Dedifferentiated amniotic fluid mesenchymal stem cell (primary cell): ENCODE measurements around the gene TRH.
"Not testable (repeated sequence)": the region's sequence is repeated elsewhere in the genome, so short reads cannot be mapped to it uniquely, and the experiment has no call there.

Source experiments
- DNase-seq: peaks from one replicate; pipeline ENCODE4 v3.0.0-alpha.2; 2016; ENCODE audit errors: extremely low spot score

Gene TRH

GRCh38 chr3:129965937-129966336 lies 8.6 kb upstream of the TRH start:
- DNase-seq: no peak

DNA sequence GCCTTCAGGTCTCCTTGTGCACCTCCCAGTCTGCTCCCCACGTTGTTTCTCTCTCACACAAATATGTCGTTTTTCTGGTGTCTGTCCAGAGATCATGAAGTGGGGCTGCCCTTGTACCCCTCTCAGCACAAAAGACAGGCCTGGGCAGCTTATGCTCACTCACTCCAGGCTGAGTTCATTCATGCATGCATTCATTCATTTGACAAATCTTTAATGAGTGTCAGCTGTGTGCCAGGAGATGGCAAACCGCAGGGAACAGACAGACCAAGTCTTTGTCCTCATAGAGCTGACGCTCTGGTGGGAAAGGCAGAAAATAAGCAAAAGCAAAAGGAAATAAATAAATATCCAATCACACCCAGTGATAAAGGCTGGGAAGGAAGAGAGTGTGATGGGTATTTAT lies 7.6 kb upstream of the TRH start:
- no peak for DNase-seq

DNA sequence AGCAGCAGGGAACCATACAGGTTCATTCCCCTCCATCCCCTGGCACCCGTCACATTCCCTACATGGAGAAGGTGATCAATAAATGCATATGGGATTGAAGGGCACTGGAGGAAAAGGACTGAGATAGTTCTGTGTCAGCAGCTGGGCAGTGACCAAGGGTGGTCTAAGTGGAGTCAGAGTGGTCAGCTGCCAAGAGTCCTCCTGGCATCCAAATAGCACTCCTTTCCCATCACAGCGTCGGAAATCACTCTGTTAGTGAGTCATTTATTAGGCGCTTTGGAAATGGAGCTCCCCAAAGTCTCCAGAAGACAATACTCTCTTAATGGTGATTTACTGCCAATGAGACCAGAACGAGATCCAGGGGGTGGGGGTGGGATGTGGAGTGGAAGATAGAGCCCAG lies 6.8 kb upstream of the TRH start:
- DNase-seq: no peak

- DNase-seq: no peak
Measured at GRCh38 chr3:129971351-129972052, 3.0 kb upstream of the TRH start.

DNA sequence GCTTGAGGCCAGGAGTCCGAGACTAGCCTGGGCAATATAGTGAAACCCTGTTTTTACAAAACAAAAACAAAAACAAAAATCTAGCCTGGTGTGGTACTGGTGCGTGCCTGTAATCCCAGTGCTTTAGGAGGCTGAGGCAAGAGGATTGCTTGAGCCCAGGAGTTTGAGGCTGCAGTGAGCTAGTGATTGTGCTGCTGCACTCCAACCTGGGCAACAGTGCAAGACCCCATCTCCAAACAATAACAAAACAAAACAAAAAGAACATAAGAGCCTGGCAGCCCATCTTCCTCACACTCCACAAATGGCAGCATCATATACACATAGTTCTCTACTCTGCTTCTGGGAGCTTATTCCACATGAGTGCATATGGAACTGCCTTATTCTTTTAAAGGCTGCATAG lies 2.2 kb upstream of the TRH start:
- no peak for DNase-seq

- no peak for DNase-seq
Measured at GRCh38 chr3:129973853-129974563, 512 bp upstream of the TRH start.

DNA sequence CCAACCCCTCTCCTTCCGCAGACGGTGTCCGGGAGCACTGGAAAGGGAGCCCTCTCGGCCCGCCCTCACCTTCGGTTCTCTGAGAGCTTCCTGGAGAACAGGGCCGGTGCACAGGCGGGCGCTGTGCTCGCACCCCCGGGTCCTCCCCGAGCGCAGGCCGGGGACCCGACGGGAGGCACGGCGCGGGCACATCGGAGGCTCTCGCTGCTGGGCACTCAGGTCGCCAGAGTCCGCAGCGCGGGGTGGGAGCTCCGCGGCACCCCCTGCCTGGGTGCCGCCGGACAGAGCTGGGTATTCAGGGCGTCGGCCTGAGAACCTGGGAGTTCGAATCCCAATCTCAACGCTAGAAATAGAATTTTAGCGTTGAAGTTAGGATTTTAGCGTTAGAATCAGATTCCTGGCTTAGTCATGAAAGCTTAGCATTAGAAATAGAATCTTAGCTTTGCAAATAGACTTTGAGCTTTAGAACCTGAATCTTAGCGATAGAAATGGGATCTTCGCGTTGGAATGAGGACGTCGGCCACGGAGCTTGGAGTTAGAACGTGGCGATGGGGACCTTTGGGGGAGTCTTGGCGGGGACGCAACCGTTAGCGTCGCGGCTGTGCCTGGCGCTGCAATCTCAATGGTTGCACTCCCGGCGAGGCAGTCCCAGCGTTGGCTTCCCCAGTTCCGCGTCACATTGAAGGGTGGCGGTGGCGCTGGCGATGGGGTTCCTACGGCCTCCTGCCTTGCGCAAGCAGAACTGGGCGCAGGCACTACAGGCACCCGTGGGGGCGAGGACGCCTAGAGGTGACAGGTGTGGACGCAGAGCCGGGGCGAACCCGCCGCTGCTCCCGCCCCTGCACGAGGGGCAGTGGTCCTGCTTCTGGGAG lies 549 bp downstream of the TRH start:
- no peak for DNase-seq

DNA sequence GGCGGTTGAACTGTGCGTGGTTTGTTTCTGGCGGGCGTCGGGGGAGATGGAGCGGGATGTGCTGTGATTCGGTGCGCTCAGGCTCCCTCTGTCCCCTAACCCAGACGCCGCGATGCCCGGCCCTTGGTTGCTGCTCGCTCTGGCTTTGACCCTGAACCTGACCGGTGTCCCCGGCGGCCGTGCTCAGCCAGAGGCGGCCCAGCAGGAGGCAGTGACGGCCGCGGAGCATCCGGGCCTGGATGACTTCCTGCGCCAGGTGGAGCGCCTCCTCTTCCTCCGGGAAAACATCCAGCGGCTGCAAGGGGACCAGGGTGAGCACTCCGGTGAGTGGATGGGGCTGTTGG lies 1.2 kb downstream of the TRH start:
- DNase-seq: no peak

GRCh38 chr3:129976286-129976685 lies 1.8 kb downstream of the TRH start:
- no peak for DNase-seq

DNA sequence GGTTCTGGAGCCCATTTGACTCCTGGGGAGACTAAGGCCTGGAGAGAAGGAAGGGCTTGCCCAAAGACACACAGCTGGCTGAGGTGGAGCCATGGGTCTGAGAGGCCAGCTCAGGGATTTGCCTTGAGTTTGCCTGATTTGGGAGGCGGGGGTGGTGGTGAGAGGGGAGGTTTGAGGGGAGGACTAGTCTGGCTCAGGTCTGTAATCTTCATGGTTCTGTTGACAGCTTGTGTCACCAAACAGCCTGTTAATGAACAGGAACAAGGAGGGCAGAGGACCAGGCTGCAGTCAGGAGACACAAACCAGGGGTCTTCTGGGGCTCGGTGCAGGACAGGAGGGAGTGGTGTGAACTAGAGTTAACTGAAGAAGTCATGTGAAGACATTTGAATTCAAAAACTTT lies 3.6 kb downstream of the TRH start:
- no peak for DNase-seq

DNA sequence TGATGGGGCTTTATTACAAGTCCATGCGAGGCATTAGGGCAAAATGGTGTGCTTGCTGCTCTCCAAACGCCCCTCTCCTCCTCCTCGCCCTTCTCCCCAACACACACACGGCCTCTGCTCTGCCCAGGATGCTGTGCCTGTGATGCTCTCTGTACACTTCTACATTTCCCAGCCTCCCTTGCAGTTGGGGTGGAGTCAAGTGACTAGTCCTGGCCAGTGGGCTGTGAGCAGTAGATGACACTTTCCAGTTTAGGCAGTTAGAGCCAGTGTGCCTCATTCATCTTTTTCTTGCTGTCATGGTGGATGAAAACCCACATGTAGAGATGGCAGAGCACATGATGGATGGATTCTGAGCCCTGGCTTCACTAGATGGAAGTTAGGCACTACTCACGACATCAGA lies 5.4 kb downstream of the TRH start:
- no peak for DNase-seq

DNA sequence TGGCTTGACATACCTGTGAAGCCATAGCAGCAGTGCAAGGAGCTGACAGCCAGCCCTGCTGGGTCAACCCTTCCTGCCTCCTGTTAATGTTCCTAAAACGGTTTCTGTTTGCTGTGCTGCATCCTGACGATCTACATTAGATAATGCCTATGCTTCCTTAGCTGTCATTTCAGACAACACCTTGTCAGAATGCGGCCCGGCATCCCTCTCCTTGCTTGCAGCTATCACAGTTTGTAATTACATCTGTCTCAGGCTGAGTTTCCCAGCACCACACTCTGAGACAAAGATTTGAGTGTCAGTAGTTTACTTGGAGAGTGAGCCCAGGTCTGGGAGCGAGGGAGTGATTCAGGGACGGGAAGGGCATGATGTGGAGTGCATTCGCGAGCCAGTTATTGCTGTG lies 9.0 kb downstream of the TRH start:
- no peak for DNase-seq

DNA sequence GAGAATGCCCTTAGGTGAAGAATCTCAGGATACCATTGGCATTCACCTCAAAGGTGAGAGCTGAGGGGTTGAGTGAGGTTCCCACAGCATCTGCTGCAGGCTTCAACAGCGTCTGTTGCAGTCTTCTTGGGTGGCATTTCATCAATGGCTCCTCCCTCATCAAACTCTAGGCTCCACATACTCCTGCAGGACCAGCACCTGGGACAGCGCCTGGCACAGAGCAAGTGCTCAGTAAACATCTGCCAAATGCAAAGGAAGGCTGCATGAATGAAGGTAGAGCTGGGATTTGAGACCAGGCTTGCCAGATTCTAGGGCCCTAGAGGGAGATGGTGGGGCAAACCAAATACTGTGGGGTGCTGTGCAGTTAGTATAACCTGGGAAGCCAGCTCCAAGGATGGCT lies 9.6 kb downstream of the TRH start:
- DNase-seq: no peak

GRCh38 chr3:129985113-129985512 lies 10.6 kb downstream of the TRH start:
- DNase-seq: no peak

DNA sequence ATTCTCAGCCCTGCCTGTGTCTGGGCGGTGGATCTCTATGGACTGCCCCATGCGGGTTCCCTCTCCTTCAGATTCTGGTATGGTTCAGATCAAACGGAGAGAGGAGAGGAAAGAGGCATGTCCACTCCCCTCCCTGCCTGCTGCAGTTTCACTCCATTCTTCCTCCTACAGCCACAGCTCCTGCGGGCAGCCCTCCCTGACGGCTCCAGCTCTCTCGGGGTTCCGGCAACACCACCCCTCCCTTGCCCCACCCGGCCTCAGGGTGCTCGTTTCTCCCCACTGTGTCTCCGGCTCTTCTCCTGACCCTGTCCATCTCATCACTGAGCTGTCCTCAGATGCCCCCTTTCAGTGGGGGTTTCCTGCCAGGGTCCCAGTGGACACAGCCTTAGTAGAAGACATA lies 13.9 kb downstream of the TRH start:
- no peak for DNase-seq

DNA sequence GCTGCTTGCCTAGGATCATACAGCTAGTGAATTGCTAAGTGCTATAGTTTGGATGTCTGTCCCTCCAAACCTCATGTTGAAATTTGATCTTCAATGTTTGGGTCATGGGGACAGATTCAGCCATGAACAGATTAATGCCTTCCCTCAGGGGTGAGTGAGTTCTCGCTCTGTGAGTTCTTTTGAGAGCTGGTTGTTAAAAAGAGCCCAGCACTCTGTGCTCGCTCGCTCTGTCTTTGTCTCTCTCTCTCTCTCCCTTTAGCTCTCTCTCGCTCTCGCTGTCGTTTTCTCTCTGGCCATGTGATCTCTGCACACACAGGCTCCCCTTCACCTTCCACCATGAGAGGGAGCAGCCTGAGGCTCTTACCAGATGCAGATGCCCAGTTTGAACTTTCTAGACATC lies 14.9 kb downstream of the TRH start:
- no peak for DNase-seq

DNA sequence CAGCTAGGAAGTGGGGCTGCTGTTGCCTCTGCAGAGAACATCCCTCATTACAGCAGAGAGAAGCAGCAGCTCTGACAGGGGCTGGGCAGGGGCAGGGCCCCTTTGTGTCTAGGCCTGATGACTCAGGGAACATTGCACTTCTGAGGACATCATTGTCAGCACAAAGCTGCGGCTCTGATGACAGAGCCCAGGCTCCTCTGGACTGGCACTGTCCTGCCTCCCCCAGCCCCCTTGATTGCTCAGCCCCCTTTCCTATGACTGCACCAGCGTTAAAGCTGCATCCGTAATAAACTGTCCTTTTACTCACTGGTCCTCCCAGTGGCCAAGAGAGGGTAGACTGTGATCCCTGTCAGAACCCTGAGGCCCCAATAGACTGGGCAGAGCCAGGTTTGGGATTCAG lies 18.3 kb downstream of the TRH start:
- DNase-seq: no peak

DNA sequence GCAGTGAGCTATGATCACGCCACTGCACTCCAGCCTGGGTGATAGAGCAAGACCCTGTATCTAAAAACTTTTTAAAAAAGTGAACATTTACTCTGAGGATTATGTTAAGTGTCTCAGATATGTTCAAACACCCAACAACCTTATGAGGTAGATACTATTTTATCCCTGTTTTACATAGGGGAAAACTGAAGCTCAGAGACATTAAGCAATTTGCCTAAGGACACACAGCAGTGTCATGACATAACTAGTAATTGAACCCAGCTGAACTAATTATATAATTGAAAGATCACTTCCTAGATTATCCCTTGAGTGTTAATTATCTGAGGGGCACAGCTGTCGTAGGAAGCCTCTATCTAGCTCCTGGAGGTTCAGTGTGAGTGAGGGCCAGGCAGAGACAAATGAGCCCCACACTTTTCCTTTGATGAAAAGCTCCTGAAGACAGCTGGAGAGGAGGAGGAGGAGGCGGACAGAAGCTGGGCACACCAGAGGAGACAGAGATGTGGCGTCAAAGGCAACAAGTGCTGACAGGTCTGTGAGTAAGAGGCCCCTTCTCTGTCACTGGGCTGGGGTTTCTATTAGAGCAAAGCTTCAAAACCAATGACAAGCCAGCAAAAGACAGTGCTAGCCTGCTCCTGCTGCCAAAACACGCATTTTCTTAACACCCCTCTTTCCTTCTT lies 20.5 kb downstream of the TRH start:
- DNase-seq: no peak

DNA sequence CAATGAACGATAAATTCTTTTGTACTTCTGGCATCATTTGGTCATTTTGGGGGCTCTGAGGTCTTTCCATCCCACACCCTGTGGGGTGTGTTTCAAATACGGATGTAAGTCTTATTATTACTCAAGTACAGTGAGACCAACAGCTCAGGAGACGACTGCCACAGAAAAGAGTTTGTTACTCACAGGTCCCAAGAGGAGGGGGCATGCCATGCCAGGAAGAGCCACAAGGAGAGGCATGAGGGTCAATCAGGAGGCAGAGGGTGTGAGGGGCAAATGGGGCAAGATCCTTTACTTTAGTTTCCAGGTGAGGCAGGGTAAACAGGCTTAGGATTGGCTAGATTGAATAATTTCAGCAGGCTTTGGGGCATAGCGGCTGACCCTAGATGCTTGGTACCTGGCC lies 21.6 kb downstream of the TRH start:
- DNase-seq: no peak

GRCh38 chr3:129999176-129999575 lies 24.7 kb downstream of the TRH start:
- DNase-seq: not testable (repeated sequence)

- not testable (repeated sequence) for DNase-seq
Measured at GRCh38 chr3:130002666-130003598, 28.4 kb downstream of the TRH start.
